HS-27A (cell line): ENCODE data around the gene SMIM32.

Source experiments
- DNase-seq: peaks from one replicate; pipeline ENCODE4 v3.0.0-alpha.2; 2012; ENCODE audit warnings: low read depth, missing footprints

The SMIM32 gene

DNA sequence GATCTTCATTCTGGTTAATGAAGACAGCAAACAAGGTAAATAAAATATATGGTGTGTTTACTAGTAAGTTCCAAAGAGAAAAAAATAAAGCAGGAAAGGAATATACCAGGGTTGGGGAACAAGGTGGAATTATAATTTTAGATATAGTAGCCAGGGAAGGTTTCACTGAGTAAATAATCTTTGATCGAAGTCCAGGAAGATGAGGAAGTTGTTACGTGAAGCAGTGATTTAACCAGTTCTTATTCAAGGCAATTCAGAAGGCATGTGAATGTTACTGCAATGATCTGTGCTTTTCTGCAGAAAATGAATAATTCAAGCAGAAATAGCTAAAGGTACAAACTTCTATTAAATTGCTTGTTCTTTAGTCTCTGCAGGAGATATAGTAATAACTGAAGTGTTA is 6.2 kb downstream of the SMIM32 start:
- no peak for DNase-seq

GRCh38 chr5:136185974-136186665 is 6.8 kb downstream of the SMIM32 start:
- no peak for DNase-seq

- no peak for DNase-seq
Observed at GRCh38 chr5:136182618-136183017, 10.3 kb downstream of the SMIM32 start.

- peak; percentile 8 for DNase-seq
Observed at GRCh38 chr5:136174021-136174659, 18.8 kb downstream of the SMIM32 start.

- no peak for DNase-seq
Observed at GRCh38 chr5:136169218-136169617, 23.7 kb downstream of the SMIM32 start.

DNA sequence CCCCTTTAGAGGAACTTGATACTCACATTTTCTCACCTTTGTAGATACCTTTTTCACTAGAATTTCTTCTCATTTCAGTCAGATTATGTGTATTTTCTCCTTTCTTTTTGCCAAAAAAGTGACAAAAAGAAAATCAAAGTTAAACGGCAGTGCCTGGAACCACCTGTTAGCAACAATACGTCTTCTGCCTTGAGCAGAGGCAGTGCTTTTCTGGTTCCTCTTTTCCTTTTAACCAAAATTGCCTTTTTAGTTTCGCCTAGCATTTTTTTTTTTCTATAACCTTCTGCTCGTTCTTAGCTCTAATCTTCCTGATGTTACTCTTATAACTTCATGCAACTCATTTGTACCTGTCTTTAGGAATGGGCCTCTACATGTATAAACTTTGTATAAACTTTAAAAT is 26.1 kb downstream of the SMIM32 start:
- DNase-seq: no peak

GRCh38 chr5:136164226-136164625 is 28.7 kb downstream of the SMIM32 start:
- no peak for DNase-seq

DNA sequence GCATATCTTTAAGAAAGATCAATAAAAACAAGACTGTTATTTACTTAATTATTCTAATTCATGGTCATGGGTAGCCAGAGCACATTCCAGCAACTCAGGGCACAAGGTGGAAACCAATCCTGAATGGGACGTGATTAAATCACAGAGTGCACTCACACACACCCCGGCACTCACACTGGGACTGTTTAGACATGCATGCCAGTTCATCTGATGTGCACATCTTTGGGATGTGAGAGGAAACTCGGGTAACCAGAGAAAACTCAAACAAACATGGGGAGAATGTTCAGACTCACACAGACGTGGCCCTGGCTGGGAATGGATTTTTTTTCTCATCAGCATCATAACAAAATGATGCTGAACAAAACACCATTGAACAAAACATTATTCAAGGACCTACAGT is 31.0 kb downstream of the SMIM32 start:
- DNase-seq: no peak

- DNase-seq: no peak
Observed at GRCh38 chr5:136159457-136159856, 33.5 kb downstream of the SMIM32 start.

GRCh38 chr5:136157514-136157913 is 35.4 kb downstream of the SMIM32 start:
- DNase-seq: no peak

GRCh38 chr5:136155761-136156160 is 37.2 kb downstream of the SMIM32 start:
- DNase-seq: no peak

DNA sequence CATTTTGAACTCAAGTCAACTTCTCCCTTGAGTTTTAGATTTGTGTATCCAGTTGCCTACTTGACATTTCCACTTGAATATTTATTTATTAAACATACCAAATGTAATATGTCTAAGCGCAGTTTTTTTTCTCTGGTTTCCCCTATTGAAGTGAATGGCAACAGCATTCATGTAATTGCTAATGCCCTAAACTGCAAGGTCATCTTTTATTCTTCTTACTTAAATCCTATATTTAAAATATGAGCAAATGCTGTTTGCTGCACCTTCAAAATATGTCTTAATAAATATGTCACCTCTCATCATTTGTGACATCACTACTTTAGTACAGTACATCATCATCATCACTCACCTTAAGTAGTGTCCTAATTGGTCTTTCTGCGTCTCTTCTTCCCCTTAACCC is 37.9 kb downstream of the SMIM32 start:
- no peak for DNase-seq

DNA sequence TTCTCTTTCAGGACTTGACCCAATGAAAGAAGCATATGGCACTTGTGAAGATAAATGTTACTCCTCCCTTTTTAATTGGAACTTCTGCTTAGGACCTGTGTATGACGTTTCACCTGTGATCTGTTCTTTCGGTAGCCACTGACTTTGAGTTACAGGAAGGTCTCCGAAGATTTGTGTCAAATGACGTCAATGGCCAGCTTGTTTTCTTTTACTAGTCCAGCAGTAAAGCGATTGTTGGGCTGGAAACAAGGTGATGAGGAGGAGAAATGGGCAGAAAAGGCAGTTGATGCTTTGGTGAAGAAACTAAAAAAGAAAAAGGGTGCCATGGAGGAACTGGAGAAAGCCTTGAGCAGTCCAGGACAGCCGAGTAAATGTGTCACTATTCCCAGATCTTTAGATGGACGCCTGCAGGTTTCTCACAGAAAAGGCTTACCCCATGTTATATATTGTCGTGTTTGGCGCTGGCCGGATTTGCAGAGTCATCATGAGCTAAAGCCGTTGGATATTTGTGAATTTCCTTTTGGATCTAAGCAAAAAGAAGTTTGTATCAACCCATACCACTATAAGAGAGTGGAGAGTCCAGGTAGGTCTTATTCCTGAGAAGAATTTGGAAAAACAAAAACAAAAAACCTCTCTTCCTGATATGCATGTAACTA is 39.3 kb downstream of the SMIM32 start:
- DNase-seq: no peak

GRCh38 chr5:136149891-136150290 is 43.1 kb downstream of the SMIM32 start:
- DNase-seq: no peak

DNA sequence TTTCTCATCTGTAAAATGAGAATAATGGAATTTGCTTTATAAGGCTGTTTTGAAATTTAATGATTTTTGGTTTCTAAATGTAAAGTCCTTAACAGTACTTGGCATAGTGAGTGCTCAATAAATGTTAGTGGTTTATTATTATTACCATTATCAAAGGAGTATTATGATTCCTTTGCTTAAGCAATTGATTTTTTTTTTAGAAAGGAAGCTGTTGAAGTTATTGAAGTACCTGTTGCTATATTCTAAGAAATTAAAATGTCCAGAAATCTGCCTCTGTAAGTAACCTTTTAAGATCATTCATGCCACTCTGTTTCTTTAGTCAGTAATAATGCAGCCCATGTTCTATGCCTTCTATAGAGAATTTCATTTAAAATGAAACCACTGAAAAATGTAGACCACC is 45.3 kb downstream of the SMIM32 start:
- no peak for DNase-seq

GRCh38 chr5:136146201-136146600 is 46.8 kb downstream of the SMIM32 start:
- DNase-seq: no peak

DNA sequence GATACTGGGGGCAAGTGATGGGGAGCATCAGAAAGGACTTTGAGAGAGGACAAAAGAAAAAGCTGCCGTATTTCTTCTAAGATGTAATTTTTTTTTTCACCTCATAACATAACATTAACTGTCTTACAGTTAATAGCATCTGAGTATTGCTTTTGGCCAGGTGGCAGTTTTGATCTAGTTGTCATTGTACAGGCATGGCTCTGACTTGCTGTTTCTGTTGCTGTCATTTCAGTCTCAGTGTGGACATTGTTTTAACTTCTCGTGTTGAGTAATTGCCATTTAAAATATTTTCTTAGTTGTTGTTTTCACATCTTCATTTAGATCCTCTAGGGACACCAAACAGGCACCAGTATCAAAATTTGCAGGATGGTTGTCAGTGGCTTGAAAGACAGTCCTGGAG is 47.9 kb downstream of the SMIM32 start:
- DNase-seq: no peak

DNA sequence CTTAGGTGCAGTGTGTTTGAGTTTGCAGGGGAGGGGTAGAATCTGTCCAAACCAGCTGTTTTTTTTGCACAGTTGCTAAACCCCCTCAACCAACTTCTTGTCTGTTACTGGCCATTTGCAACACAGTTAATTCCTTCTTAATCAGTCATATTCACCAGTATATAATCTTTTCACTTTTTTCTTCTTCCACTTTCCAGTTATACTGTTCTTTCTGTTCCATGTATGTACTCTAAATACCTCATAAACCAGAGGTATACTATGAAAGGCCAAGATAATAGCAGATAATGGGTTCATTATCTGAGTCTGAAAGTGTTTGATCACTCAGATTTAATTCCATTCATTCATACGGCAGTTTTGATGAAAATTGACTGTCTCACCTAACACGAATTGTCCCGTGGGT is 49.2 kb downstream of the SMIM32 start:
- DNase-seq: no peak

- DNase-seq: no peak
Observed at GRCh38 chr5:136143312-136143711, 49.6 kb downstream of the SMIM32 start.

GRCh38 chr5:136141561-136141960 is 51.4 kb downstream of the SMIM32 start:
- DNase-seq: no peak
